HuH-7 (cell line): ENCODE results near the gene ERN1.
A peak's percentile ranks its signal among the peaks of the same experiment; 100 is the strongest.

Experiments used
- DNase-seq: peaks from one replicate; pipeline ENCODE4 v3.0.0; 2011; ENCODE audit warnings: low spot score

Gene ERN1

GRCh38 chr17:64157669-64158180, 27.8 kb upstream of the ERN1 start:
- no peak for DNase-seq

DNA sequence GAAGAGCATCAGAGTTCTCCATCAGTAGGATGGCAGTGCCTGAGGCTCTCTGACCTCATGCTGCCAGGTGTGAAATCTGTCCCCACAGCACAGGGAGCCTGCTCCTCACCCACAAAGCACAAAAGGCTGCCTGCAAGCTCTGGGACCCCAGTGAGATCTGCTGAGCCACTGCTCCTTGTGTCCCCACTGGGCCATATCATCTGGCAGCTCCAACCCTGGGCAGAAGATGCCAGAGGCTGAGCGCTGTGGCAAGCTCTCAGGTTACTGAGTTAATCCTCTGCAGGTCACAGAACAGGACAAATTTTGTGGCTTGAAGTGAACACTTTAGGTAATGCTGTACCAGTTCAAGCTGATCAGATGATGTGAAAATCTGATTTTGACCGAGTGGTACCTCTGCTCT, 26.7 kb upstream of the ERN1 start:
- no peak for DNase-seq

GRCh38 chr17:64155751-64156544, 26.0 kb upstream of the ERN1 start:
- DNase-seq: peak; percentile 70

DNA sequence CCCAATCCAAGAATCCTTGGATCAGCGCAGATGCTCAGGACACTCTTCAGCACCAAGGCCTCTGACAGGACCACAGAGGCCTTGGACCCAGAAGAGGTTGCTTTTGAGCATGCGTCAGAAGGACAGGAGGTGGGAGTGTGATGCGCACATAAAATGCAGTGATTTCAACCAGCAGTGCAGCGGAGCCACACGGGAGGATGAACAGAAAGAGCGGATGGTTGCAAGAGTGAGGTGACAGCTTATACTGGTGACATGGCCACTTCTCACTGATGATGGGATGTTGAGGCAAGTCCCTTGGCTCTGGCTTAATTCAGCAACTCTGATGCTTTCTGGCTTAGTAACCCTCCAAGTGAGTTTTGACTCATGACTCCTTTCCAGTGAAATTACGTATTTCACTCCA, 25.2 kb upstream of the ERN1 start:
- DNase-seq: no peak

DNA sequence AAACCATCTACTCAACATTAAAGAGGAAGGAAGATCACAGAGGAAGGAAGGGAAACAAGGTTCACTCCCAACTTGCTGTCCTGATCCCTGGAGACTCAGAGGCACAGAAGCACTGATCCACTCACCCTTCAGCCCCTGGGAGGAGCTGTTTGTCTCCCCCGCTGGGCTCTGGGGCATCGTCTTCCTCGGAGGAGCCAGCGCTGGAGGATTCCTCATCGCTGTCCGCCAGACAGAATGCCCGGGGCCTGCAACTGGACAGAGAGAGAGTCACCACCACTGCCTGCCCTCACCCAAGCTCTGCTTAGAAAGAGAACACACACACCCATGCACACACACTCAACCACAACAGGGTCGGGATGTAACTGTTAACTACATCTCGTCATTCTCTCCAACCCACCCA, 24.8 kb upstream of the ERN1 start:
- no peak for DNase-seq

GRCh38 chr17:64154313-64154695, 24.4 kb upstream of the ERN1 start:
- no peak for DNase-seq

GRCh38 chr17:64153565-64154312, 23.8 kb upstream of the ERN1 start:
- DNase-seq: no peak

DNA sequence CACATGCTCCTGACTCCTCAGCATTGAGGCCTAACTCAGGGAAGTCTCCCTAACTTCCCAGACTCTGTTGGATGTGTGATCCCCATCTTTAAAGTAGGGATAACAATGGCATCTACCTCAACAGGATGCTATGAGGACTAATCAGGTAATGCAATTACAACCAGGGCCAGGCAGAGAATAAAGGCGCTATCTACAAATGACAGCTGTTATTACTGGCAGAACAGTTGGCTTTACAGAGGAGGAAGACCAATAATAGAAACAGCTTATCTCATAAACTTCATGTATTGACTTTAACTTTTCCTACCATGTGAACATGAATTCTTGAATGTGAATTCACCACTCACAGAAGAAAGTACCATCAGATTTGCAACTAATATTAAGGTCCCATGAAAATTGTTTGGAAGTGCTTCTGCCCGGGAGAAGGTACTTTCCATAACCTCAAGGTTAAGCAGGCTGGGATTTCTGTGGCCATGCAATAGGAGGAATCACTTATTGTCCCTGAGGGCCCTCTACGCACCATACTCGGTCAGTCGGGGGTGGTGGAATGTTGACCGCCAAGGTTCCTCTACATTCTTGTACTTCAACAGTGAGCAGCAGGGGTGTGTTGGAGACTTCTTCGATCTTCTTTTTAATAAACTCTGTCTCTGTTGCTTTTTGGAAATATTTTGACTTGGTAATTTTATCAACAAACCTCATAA, 22.6 kb upstream of the ERN1 start:
- no peak for DNase-seq

DNA sequence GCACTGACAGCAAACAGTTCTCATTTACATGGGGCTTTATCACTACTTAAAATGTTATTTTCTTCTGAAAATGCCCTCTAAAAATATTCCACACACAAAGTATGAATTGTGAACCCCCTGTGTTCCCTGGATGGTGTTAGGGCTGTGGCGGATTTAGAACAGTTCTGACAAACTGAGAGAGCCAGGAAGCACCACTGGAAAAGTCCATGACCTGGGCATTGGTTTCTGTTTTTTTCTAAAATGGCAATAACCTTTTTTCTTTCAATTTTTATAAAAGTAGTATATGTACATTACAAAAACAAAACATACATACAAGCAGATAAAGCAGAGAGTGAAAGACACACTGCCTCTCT, 21.0 kb upstream of the ERN1 start:
- no peak for DNase-seq

DNA sequence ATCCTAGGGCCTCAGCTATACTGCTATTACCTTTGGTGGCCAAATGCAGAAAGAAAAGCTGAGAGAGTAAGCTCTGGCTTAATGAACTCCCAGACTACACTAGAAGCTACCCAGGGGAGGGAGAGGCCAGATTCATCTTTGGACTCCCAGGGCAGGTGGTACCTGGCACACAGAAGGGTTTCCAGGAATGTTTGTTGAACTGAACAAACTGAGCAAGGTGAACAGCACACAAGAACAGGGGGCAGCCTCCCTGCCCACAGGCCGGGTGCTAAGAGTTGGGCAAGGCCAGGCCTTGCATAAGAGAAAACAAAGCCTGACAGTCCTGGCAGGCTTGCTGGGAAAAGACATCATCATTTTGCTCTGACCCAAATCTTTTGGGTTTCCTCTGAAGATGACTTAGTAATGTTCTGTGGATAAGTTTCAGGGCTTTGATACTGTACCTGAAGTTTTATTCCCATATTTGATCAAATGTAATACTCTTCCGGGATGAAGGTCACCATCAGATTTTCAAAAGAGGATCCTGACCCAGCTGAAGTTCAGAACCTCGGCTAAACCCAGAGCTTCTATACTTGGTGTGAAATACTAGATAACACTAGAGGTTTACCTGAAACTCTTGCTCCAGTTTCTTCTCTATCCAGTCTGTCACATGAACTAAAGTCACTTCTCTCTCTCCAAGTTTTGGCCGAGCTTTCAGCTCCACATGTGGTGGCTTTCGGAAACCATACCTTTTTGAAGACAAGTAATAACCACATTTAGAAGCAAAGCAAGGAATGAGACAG, 20.5 kb upstream of the ERN1 start:
- peak; percentile 47 for DNase-seq

DNA sequence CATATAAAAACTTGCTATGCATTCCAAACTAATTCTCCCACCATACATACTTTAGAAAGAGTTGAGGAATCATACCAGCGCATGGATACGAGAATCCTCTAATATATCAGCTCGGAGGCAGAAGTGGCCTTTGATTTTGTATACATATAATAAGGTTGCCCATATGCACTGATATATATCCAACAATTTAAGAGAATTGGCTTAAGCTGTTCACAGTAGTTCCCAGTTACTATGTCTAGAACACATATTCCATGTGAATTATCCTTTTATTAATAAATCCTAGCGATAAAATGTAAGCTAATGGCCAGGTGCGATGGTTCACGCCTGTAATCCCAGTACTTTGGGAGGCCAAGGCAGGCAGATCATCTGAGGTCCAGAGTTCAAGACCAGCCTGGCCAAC, 19.3 kb upstream of the ERN1 start:
- DNase-seq: no peak

- no peak for DNase-seq
Measured at GRCh38 chr17:64148699-64149098, 18.8 kb upstream of the ERN1 start.

DNA sequence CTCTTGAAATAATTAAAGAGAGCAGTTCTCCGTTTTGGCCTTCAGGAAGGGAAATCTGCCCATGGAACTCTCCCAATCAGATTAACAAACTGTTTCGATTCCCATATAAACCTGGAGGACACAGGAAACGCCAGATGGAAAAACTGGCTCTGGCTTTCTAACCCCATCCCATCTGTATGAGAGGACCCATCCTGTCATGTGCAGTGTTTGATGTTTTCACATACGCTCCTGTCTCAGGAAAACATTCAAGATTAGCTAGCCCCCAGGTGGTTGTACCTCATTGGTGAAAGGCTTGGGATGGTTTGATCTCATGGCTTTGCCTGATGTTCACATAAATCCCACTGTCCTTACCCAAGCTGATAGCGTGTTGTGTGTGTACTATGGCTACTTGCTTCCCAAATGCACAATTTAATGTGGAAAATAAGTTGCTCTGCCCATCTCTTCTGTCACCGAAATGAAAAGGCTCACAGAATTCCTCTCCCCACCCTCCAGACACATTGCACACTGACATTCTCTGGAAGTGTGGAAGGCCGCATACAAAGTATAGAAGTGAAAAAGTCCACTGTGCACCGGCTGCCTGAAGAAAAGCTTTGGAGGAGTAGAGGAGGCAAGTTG, 18.2 kb upstream of the ERN1 start:
- no peak for DNase-seq

- peak; percentile 28 for DNase-seq
Measured at GRCh38 chr17:64147110-64148016, 17.4 kb upstream of the ERN1 start.

DNA sequence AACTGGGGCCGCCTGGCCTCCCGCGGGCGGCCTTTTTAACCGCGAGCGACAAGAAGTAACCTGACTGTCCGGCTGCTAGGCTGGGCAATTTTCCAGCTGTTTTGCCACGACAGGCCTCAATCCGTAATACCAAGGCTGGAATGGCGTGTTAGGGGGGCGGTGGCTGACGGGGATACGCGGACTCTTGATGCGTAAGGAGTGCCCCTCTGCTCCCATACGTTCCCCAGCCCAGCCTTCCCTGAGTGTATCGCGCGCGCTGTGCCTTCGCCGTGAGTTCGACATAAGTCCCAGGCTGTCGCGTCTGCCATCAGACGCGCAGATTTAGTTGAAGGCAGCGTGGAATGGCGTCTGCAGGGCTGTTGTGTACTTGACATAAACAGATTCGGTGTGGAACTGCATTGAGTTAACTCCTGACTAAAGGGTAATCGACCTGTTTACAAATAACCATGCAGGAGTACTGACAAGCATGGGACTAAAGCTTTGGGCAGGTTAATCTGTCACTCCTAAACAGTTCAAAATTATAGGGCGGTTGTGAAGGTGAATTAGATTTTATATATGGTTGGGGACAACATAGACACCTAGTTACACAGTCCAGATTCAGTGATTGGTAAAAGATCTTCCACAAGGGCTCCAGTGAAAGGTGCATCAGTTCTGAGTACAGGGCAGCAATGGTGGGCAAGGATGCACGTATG, 16.6 kb upstream of the ERN1 start:
- DNase-seq: peak; percentile 34

GRCh38 chr17:64145751-64146417, 15.9 kb upstream of the ERN1 start:
- DNase-seq: peak; percentile 89

DNA sequence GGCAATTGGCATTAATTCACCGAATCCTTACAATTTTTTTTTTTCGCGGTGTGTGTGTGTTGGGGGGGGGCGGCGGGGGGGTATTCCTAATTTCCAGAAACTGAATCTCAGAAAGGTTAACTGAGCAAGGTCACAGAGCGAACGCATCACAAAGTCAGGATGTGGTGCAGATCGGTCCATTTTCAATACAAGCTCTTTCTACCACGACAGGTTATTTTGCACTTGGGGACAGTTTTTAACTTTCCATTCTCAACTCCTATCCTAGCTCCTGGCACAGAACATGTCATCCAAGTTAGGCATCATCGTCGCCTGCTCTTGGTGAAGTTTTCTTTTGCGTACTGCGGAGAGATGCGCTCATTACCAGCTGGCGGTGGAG, 15.4 kb upstream of the ERN1 start:
- DNase-seq: no peak

DNA sequence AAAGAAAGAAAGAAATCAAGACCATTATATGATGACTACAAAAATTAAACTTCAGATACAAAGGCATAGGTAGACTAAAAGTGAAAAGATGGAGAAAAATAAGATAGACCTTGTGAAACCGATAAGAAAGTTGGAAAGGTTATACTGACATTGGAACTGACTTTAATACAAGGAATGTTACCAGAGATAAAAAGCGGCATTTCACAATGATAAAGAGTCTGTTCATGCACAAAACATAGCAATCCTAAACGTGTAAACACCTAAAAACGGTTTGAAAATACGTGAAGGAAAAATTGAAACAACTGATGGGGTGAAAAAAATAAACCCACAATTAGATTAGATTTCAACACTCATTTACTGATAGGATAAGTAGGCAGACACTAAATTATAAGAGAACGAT, 9.6 kb upstream of the ERN1 start:
- DNase-seq: no peak

DNA sequence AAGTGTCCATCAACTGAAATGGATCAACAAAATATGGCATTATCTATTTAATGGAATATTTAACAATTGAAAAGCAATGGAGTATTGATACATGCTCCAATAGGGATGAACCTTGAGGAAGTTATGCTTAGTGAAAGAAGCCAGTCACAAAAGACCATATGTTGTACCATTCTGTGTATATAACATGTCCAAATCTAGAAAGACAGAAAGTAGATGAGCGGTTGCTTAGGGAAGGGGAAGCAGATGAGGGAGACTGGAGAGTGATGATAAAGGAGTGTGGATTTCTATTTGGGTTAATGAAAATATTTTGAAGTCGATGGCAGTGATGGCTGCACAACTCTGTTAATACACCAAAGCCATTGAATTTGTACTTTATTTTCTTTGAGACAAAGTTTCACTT, 8.5 kb upstream of the ERN1 start:
- no peak for DNase-seq

GRCh38 chr17:64135000-64135399, 5.1 kb upstream of the ERN1 start:
- no peak for DNase-seq
